MV-4-11 (cell line): ENCODE measurements around the gene SERGEF.

Source experiments
- DNase-seq: peaks from one replicate; lab custom pipeline; 2025; lab: John Stamatoyannopoulos, UW

Gene SERGEF

DNA sequence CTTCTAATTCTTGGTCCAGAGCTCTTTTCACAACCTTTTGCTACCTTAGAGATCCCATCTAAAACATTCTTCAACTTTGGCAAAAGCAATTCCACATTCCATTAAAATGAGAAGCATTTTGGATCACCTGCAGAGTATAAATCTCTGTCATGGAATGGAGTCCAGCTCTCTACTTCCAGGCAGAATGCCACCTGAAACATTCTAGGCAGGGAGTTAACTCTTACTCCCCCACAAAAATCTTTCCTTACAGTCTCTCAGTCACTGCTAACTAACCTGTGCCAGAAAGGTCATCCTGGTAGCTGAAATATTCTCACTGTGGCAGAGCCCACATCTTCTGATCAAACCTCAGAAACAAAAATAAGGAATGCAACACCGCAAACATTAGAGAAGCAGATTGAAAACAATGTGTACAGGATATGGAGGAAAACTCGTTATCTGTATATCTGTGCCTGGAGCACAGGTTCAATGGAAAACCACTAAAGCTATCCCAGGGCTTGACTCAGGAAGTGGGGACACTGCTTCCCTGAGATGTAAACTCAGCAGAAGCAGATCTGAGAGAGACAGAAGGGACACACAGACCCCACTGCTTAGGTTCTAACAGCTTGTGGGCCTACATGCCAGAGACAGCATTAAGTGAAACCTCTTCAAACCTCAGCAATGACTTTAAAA lies 199.3 kb downstream of the SERGEF start:
- no peak for DNase-seq

DNA sequence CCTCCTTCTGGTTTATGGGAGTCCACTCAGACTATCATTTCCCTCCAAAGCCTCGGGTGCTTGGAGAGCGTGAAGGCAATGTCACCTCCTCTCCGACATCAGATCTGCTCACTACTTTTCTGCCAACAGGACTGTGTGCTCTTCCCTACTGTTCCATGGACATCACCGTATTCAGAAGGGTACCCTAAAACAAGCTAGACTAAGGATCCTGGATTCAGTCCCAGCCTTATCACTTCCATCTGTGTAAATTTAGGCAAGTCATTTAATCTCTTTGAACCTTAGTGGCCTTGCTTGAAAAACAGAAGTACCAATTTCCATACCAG lies 200.0 kb downstream of the SERGEF start:
- DNase-seq, result no peak

DNA sequence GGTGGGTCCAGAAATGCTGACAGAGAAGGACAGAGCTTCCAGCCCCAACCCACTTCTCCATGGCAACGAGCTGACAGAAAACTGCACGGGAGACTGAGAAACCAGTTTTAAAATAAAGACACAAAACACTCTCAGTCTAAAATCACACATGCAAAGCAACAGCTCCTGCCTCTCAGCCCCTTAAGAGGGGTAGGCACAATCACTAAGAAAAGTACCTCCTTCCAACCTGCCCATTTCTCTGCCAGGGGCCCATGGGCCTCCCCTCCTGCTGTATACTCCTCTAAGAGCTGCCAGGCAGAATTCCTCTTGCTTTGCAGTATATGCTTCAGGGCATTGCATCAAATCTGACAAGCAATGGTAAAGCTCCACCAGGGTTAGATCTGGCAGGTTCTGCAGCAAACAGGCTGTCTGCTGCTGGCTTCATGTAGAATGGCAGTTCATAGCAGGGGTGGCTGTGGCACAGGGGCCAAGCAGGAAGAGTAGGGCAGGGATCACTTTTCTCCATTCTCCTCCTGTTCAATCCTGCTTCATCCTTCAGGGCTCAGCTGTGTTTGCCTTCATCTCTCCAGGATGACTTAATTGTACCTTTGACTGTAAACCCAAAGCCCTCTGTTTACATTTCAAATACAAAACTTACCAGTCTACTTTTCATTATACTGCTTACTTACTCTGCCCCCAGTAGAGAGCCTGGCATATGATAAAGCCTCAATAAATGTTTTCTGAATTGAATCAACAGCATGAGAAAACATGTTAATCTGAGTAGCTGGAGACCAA lies 200.6 kb downstream of the SERGEF start:
- no peak for DNase-seq

DNA sequence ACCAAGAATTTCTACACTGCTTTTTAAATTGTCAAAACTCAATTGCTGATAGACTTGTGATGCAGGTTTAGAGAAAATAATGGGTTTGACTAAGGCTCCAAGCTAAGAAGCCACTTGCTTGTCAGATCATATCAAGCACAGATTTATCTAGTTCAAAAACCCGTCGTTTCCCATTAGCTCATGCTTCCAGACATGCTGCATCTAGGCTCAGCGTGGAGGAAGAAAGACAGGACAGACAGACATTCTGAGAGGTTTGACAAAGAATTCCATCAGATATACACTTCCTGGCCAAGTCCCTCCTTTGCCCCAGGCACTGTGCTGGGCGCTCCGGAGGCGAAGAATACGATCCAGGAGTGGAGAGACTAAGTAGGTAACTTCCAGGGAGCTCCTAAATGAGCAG lies 201.5 kb downstream of the SERGEF start:
- no peak for DNase-seq

DNA sequence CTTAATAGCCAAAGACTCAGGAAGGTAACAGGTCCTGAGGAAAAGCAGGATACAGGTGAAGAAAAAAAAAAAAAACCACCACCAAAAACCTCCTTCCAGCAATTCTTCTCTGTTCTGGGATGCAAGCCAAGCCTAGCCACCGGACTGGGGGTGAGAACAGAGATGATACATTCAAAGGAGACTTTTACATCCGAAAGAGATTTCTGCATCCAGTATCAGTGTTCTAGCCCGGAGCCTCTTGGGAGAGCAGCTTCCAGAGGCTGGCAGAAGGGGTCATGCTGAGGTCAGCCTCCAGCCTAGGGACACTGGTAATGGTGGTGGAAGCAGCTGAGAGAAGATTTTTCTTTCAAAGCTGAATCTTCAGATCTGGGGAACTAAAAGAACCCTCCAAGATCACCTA lies 202.1 kb downstream of the SERGEF start:
- no peak for DNase-seq

DNA sequence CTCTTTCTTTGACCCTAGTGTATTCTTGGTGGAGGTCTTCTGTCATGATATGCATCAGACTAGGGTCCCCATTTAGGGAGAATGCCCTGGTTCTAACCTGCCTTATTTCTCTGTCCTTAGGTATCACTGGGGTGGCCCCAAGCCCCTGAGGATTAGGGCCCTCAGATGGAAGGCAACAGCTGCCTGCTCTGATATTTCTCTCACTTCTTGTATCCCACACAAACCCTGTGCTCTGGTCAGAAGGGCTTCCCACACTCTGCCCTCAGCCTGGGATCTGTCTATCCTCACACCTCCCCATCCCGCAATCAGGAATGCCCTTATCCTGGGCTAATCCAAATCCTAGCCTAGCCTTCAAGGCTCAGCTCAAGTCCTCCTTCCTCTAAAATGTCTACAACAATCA lies 202.8 kb downstream of the SERGEF start:
- DNase-seq, result no peak

DNA sequence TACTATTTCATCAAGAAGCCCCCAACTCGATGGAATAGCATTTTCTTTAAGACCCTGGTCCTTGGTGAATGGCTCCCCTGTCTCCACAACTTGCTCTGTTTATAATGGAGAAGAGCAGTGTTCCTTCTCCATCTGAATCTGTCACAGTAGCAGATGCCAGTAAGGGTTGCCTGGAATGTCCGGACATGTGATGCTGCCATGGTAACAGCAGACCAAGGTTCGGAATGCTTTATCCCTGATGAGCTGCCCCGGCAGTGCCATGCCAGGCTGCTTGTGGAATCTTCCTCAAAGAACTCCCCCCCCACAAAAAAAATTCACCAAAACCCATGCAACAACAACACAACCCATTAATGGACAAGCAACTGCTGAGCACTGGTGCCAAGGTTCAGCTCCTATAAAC lies 205.8 kb downstream of the SERGEF start:
- DNase-seq, result no peak

DNA sequence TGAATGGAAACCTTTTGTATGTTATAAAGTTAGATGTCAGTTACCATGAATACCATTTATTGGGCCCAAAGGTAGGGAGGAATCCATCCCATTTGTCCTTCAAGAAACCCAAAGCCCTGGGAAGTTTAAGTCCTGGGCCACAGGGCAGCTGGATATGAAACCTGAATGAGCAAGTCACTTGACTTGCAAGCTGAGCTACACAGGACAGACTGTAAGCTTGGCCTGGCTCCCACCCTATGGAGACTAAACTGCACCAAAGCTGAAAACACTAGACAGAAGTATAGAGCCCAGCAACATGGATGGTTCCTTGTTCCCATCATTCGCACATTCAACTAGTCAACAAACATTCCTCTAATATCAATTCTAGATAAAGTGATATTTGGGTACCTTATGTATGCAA lies 207.0 kb downstream of the SERGEF start:
- no peak for DNase-seq

DNA sequence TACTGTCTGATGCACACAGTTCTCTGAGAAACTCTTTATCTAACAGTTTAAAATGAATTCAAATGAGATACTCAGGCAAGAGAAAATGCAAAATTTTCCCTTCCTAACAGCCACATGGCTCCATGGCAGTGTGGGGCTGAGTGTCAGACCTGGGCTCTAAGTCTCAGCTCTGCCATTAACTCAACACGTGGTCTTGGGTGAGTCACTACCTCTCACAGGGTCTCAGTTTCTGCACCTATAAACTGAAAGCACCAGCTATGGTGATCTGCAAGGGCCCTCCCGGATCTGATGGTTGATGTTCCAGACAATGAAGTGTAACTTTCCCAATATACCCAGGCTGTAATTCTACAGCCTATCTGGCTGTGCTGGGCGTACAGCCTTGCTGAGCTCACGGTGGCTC lies 207.8 kb downstream of the SERGEF start:
- no peak for DNase-seq

DNA sequence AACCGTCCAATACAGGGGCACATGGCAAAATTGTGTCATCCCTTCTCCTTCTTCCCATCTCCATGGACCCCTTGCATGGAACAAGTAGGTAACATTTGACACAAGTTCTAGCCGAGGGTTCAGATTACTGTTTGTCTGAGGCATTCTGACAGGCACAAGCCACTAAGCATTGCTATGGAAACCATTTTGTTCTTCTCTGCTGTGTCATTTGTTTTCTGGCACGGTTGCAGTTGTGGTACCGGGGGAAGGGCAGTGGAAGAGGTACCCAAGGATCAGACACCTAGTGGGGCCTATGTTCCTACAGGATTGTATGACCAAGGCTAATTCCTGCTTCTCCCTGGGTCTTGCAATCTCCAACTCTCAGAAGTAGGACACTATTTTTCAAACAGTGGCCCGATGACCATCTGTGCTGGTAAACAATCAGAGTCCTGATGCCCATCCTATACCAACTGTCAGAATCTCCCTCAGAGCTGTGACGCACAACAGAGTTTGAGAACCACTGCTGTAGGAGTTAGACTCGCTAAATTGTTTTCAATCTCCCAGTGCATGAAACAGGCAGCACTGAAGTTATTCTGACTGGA lies 209.0 kb downstream of the SERGEF start:
- DNase-seq, result no peak

DNA sequence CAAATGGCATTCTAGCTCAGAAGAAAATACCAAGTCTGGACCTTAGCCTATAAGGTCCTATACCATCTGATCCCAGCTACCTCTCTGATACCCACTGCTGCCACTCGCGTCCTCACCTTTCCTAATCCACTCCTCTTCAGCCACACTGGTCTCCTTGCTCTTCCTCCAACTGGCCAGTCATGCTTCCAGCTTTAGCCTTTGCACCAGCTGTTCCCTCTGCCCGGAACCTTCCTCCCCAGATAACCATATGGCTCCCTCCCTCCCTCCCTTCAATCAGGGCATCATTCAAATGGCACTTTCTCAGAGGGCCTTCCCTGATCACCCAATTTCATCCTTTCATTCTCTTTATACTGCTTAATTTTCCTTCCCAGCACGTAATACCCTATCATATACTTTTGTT lies 210.4 kb downstream of the SERGEF start:
- DNase-seq, result no peak

DNA sequence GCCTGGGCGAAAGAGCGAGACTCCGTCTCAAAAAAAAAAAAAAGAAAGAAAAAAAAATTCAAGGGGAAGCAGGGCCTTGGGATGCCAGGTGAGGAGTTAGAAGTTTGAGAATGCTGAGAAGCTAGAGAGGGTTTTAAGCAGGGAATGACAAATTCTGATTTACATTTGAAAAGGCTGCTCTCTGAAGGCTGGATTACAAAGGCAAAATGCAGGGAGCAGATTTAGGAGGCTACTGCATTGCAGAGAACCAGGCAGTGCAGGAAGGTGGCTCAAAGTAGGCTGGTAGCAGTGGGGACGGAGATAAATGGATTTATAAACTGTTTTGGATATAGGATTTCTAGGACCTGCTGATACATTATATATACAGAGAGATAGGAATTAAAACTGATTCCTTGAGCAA lies 211.7 kb downstream of the SERGEF start:
- DNase-seq, result no peak

DNA sequence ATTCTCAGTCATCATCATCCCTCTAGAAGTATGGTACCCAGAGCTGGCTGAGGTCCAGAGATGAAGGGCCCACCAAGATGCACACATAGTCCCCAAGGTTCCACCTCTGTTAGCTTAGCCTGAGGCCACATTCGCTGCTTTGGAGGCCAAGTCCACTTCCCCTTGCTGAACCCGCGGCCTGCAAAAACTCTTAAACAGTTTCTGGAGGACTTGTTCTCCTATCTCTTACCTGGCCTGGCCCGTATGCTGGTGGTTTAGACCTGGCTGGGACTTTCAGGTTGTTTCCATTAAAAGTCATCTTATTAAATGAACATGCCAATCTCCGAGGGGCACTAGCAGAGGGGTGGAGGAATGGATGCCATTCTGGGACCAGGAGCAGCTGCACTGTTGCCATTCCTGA lies 213.7 kb downstream of the SERGEF start:
- DNase-seq, result no peak

DNA sequence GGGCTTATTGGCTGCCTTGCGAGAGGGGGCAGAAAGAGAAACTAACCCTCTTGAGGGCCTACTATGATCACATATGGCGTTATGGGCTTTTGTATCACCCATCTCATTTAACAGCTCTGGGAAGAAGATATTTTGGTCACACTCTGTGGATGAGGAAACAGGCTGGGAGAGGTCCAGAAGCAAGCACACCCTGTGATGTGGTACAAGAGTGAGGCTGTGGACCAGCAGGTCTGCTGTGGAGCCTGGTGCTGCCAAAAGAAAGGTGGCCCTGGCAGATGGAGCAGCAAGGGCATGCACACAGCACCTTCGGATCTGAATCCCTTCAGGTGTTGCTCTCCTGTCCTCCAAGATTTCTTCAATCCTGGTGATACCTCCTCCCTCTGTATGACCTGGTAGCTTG lies 214.1 kb downstream of the SERGEF start:
- DNase-seq, result no peak

DNA sequence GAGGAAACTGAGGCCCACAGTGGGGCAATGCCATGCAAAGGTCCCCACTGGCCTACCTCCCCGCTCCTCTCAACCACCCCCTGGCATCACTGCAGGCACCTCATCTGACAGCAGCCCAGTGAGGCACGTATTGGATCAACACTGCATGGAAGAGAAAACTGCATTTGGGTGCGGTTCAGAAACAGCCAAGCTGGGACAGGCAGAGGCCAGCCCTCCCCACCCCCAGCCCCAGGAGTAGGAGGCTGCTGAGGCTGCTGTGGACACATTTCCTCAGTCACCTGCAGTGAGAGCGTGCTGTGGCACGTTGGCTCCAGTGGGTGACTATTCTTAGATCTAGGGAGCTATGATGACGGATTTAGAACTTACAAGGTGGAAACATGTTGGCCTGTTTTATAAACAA lies 214.6 kb downstream of the SERGEF start:
- DNase-seq, result no peak

DNA sequence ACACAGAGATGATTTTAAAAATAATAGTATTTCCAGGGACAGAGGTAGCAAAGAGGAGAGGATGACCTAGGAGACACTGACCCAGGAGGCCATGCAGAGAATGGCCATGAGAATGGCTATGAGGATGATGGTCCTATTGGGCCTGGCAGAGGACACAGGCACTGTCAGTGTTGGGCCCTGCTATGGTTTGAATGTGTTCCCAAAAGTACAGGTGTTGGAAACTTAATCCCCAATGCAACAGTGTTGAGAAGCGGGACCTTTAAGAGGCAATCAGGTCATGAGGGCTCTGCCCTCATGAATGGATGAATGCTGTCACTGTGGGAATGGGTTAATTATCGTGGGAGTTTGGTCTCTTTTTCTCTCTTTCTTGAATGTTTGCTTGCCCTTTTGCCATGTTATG lies 216.7 kb downstream of the SERGEF start:
- no peak for DNase-seq

DNA sequence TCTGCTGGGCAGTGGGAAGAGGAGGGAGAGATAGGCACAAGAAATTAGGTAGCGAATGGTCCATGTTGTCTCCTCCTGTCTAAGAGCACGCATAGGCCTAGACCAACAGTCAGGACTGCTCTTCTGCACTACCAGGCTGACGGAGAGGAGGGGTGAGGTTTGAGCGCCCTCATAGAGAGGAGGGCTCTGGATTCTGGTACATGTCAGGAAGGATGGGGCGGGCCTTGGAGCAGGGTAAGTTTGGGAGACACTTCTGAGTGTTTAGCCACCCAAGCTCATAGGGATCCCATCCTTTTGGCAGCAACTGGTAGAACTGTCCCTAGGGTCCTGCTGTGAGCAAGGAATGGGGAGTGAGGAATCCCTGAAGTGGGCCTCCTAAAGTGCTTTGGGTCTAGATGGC lies 217.9 kb downstream of the SERGEF start:
- DNase-seq, result no peak

DNA sequence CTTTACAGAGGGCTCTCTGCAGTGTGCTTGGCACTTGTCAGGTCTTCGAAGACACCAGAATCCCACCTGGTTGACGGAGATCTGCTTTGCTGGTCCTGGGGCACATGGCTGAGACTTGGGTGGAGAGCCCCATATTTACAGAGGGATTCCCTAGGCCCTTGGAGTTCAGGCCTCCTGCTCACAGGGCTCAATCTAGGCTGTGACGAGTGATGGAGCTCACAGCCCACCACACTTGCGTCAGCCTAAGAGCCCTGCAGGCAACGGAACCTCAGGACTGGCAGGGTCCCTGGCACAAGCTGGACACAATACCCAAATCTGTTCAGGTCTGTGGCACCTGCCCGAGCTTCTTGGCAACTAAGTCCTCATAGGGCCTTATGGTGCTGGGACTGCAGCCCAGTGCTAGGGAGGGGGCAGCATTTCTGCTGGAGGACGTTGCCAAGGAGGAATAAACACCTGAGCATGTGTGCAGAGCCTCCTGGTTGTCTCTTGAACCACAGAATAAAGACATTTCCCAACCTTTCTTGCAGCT lies 219.1 kb downstream of the SERGEF start:
- DNase-seq, result no peak

DNA sequence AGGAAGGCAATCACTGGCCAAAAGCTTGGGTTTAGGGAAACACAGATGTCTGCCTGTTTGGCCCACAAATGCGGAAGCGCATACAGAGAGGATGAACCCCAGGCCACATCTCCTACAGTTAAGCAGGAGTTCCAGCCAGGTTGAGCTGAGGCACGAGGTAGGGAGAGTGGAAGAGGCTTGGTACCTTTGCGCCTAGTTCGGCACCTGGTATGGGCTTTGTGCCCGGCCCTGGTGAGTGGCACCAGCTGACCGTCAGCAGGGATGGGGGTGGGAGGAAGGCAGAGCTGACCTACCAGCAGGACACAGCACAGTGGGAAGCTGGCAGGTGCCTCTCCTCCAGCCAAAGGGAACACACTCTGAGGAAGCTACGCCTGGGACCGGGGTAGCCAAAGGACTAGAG lies 220.7 kb downstream of the SERGEF start:
- DNase-seq, result no peak

DNA sequence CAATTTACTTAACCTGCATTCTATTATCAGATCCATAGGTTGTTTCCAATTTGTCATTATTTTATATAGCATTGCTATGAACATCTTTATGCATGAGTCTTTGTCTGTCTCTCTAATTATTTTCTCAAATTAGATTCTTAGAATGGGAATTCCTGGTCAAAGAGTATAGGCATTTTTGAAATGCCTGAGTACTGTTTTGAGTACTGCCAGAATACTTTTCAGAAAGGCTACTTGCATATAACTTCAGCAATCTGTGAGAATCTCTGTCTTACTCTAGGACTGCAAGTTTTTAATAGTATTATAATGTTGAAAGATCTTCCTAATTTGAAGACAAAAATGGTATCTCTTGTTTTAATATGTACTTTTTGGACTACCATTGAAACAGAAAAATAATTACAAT lies 221.7 kb downstream of the SERGEF start:
- no peak for DNase-seq

DNA sequence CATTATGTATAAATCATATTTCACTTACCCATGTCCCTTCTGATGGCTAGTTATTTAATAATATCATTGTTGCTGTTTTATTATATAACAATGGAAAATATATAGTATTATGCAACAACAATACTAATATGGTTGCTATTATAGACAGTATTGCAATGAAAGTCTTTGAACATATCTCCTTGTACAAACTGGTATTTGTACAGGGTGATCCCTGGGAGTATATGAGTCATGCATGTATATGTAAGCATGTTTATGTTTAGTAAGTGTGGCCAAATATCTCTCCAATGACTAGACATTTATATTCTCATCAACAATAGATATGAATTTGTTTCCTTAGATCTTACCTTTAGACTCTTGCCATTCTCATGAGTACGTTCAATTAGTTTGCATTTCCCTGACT lies 222.4 kb downstream of the SERGEF start:
- no peak for DNase-seq

DNA sequence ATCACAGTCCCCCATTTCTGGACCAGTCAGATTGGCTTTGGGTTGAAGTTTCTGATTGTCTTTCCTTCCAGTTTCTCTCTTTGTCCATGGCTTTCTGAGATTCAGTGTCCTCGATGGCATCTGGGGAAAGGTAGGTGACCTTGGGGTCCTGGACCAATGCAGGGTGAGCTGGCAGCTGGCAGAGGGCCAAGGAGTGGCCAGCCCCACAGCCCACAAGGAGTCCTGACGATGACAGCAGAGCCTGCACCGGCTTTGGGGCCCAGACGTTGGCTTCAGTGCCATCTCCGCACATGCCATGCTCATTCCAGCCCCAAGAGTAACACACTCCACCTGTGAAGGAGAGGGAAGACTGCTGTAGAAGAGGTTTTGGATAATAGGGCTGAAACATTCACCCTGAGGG lies 224.8 kb downstream of the SERGEF start:
- DNase-seq, result no peak

DNA sequence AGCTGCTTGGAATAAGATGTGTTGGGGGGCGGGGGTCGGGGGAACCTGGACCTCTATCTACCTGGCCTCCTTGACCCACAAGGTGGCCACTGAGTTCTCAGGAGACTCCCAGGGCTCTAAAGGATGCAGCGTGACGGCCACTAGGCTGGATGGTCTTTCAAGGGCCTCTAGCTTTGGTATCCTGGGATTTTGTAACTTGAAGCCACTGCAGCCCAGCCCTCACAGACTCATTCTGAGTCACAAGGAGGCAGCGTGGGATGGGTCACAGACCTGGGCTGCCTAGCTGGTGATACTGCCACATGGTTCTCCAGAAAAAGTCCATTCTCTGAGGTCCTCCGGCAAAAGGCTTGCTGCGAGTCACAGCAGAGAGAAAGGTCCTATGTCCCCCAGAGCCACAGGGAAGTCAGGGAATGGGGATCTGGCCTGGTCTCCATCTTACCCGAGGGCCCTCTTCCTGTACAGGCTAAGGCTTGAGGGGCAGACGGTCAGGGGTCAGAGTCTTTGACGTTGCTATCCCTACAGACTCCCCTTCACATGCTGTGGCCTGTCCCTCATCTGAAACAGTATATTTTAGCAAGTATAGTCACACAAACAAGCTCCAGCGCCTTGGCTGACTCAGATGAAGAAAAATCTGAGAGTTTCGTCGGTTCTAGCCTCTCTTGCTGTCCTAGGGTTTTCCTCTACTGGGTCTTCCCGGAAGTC lies 225.9 kb downstream of the SERGEF start:
- DNase-seq, result no peak
